Measurements from ENCODE around the gene ITGA5. TPM values are rescaled to one million over a fixed set of nuclear protein-coding genes. Genes with fewer than 3 reads are reported as not detected.
A peak's percentile ranks its signal among the peaks of the same experiment; 100 is the strongest.

The ITGA5 gene
- total RNA-seq, 1 experiment from 2014 or later: 50.6 TPM

- H3K36me3 ChIP-seq (replicated peaks; ENCODE audit: control insufficient read depth, insufficient read depth, low read length): peaks cover 3% of the 10 kb centered on the region
- DNase-seq: peak; percentile 97
- peak overlapping the region; percentile 44 for H3K4me3 ChIP-seq (ENCODE audit: insufficient read depth, low read depth, low read length)
- peaks cover 7% of the 10 kb centered on the region for H3K27me3 ChIP-seq (ENCODE audit: control insufficient read depth, insufficient read depth, low read length)
Measured at GRCh38 chr12:54379398-54380201, 39.5 kb downstream of the ITGA5 start.

DNA sequence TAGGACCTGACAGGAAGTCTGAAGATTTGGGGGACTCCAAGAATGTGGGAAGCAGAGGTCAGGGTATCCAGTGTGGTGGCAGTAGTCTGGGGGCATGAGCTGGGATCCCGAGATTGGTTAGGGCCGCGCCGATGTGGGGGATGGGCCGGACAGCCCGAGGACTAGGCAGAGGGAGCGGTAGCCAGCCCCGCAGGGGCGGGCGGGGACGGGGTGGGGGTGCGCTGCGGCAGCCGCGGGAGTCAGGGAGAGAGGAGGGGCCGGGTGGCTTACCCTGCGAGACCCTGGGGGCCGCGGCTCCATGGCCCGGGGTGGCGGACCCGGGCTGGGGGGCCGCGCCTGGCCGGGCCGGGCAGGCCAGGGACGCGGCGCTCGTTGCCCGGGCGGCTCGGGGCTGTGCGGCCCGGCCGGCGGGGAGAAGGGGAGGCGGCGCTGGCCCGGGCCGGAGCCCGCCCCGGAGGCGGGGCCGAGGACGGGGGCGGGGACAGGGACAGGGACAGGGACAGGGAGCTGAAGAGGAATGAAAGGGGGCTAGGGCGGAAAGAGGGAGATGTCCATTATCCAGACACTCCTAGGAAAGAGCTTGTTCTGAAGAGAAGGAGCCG, 40.2 kb downstream of the ITGA5 start:
- H3K36me3 ChIP-seq (replicated peaks; ENCODE audit: control insufficient read depth, insufficient read depth, low read length): peaks cover 3% of the 10 kb centered on the region
- peak; percentile 97 for DNase-seq
- H3K4me3 ChIP-seq (ENCODE audit: insufficient read depth, low read depth, low read length): peak overlapping the region; percentile 44
- peaks cover 7% of the 10 kb centered on the region for H3K27me3 ChIP-seq (ENCODE audit: control insufficient read depth, insufficient read depth, low read length)

DNA sequence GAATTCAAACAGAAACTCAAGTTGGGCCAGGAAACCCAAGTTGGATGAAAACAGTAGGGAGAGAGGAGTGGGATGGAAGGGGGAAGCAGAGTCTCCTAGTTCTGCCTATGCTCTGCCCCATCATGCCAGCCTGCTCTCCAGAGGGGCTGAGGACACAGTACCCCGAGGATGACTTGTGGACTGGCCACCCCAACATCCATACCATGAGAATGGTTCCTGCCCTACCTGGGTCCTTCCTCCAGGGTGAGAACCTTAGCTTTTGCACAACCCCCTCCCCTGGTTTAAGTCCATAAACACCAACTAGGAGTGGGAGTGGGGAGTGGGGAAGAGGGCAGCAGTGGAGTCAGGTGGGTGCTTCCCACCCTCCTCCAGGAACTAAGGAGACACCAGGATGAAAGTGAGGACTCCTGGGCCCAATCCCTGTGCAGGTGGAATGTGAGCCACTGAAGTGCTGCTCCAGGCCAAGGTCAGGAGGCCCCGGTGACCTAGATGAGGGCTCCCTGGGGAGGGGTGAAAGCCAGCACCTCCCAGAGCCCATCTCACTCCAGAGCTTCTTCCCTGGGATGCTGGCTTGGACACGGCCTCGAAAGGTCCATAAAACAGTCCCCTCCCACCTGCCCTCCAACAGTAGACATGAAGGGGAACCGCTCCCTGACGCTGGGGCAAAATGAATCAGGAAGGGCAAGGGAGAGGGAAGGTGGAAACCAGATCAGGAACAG, 41.1 kb downstream of the ITGA5 start:
- H3K4me3 ChIP-seq (ENCODE audit: insufficient read depth, low read depth, low read length): no peak overlapping the region
- peaks cover 3% of the 10 kb centered on the region for H3K36me3 ChIP-seq (replicated peaks; ENCODE audit: control insufficient read depth, insufficient read depth, low read length)
- H3K27me3 ChIP-seq (ENCODE audit: control insufficient read depth, insufficient read depth, low read length): peaks cover 7% of the 10 kb centered on the region
- DNase-seq: peak; percentile 10

DNA sequence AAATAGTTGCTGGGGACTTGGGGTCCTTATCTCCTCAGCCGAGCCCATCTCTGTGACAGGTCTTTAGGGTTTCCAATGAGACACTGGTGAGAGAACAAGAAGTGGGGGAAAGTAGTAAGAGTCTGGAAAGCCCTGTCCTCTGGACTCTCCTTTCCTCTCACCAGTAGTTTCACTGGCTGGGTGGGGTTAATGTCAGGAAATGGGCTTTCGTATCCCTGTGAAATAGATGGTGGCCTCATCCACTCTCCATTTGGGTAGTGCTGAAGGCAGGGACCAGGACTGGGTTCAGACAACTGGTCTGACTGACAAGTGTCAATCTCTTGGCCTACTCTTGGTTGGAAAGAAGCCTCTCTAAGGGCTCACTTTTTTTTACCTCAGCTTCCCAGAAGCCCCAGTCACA, 42.1 kb downstream of the ITGA5 start:
- H3K27me3 ChIP-seq (ENCODE audit: control insufficient read depth, insufficient read depth, low read length): peaks cover 7% of the 10 kb centered on the region
- no peak for DNase-seq

GRCh38 chr12:54376596-54376995, 42.5 kb downstream of the ITGA5 start:
- no peak overlapping the region for H3K4me3 ChIP-seq (ENCODE audit: insufficient read depth, low read depth, low read length)
- H3K27me3 ChIP-seq (ENCODE audit: control insufficient read depth, insufficient read depth, low read length): peaks cover 7% of the 10 kb centered on the region
- H3K36me3 ChIP-seq (replicated peaks; ENCODE audit: control insufficient read depth, insufficient read depth, low read length): peaks cover 3% of the 10 kb centered on the region
- no peak for DNase-seq

More for the DNA sequence above, 42.1 kb downstream of the ITGA5 start:
- Histone ChIP-seq H3K36me3 (replicated peaks; ENCODE audit: control insufficient read depth, insufficient read depth, low read length) (peaks cover 3% of the 10 kb centered on the region), H3K4me3 (ENCODE audit: insufficient read depth, low read depth, low read length) (no peak overlapping the region)

DNA sequence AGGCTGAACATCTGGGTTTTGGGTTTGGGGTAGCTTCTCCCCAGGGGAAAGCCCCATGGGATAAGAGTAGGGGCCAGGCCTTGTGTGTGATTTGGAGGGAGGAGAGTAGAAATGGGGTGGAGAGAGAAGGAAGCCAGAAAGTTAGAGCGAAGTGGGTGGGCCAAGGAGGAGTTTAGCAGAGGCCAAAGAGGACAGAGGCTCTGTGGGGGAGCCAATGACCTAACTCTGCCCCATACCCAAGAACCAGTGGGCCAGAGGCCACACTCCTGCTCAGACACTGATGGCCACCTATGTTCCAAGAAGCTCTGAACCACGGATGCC, 43.8 kb downstream of the ITGA5 start:
- DNase-seq: peak; percentile 8
- peaks cover 11% of the 10 kb centered on the region for H3K27me3 ChIP-seq (ENCODE audit: control insufficient read depth, insufficient read depth, low read length)
- H3K4me3 ChIP-seq (ENCODE audit: insufficient read depth, low read depth, low read length): no peak overlapping the region
- peaks cover 2% of the 10 kb centered on the region for H3K36me3 ChIP-seq (replicated peaks; ENCODE audit: control insufficient read depth, insufficient read depth, low read length)

DNA sequence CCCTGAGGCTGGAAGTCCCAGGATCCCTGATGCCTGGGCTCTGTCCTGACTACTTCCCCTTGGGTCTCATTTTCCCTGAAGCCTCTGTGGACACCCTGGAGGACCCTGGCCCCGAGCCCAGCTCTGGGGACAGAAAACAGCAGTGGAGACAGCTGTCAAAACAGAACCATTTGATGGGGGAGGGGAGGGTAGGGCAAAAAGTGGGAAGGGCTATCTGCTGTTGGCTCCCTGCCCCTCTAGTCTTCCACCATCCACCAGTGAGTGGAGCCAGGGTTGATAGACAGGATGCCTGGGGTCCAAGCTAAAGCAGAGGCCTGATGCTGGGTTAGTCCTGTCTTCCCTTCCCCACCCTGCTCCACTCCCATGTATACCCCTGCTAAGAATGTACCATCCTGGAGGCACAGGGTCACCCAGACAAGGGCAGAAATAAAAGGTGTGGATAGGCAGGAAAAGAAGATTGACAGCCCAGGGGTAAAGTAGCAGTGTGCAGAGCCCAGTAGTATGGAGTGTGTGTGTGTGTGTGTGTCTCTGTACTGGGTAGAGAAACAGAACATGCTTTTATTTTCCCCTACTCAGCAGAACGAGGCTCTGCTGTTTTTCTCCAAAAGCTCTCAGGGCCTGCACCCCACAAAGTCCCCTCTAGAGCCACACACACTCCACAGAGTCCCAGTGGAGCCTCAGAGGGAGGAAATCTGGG, 44.4 kb downstream of the ITGA5 start:
- Histone ChIP-seq H3K27me3 (ENCODE audit: control insufficient read depth, insufficient read depth, low read length) (peaks cover 13% of the 10 kb centered on the region), H3K4me3 (ENCODE audit: insufficient read depth, low read depth, low read length) (no peak overlapping the region)
- peak; percentile 29 for DNase-seq

GRCh38 chr12:54373649-54374561, 45.2 kb downstream of the ITGA5 start:
- no peaks in the 10 kb centered on the region; the same call in 1 of the 2 replicates for H3K36me3 ChIP-seq (replicated peaks; ENCODE audit: control insufficient read depth, insufficient read depth, low read length)
- H3K27me3 ChIP-seq (ENCODE audit: control insufficient read depth, insufficient read depth, low read length): peaks cover 22% of the 10 kb centered on the region
- no peak for DNase-seq
- H3K4me3 ChIP-seq (ENCODE audit: insufficient read depth, low read depth, low read length): no peak overlapping the region

More for the DNA sequence above, 44.4 kb downstream of the ITGA5 start:
- H3K36me3 ChIP-seq (replicated peaks; ENCODE audit: control insufficient read depth, insufficient read depth, low read length): no peaks in the 10 kb centered on the region; the same call in 1 of the 2 replicates

GRCh38 chr12:54372113-54372806, 46.8 kb downstream of the ITGA5 start:
- DNase-seq: peak; percentile 13
- Histone ChIP-seq H3K36me3 (replicated peaks; ENCODE audit: control insufficient read depth, insufficient read depth, low read length) (no peaks in the 10 kb centered on the region; the same call in 1 of the 2 replicates), H3K4me3 (ENCODE audit: insufficient read depth, low read depth, low read length) (no peak overlapping the region), H3K27me3 (ENCODE audit: control insufficient read depth, insufficient read depth, low read length) (peaks cover 19% of the 10 kb centered on the region)

DNA sequence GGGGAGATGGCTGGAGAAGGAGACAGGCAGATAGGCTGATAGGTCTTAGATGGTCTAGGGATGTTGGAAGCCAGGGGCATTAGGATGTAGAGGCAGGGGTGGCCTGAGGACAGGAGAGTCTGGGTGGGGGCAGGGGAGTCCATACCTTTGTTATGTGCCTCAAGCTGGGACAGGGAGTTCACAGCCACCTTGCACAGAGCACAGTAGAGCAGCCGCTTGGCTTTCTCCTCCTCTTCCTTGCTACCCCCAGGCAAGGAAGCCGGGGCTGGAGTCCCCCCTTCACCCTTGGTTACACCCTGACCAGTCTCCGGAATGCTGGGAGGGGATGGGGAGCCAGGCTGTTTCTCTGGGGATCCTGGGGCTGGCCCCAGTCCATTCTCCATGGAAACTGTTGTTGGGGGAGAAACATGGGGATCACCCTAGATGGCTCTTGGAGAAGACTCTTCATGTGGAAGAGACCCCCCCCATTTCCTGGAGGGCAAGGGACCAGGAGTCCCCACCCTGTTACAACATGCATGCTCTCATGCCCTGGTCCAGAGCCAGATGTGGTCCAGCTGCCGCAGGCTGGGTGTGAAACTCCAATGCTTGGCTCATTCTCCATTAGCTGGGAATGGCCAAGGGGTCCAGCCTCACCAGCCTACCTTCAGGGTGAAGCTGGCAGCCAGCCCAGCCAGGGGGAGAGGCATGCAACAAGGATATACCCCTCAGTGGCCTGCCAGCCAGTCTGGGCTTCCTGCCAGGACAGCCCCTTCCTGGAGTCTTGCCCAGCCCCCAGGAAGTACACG, 47.5 kb downstream of the ITGA5 start:
- peaks cover 19% of the 10 kb centered on the region for H3K27me3 ChIP-seq (ENCODE audit: control insufficient read depth, insufficient read depth, low read length)
- no peak overlapping the region for H3K4me3 ChIP-seq (ENCODE audit: insufficient read depth, low read depth, low read length)
- H3K36me3 ChIP-seq (replicated peaks; ENCODE audit: control insufficient read depth, insufficient read depth, low read length): no peaks in the 10 kb centered on the region; the same call in 1 of the 2 replicates
- DNase-seq: peak; percentile 27

DNA sequence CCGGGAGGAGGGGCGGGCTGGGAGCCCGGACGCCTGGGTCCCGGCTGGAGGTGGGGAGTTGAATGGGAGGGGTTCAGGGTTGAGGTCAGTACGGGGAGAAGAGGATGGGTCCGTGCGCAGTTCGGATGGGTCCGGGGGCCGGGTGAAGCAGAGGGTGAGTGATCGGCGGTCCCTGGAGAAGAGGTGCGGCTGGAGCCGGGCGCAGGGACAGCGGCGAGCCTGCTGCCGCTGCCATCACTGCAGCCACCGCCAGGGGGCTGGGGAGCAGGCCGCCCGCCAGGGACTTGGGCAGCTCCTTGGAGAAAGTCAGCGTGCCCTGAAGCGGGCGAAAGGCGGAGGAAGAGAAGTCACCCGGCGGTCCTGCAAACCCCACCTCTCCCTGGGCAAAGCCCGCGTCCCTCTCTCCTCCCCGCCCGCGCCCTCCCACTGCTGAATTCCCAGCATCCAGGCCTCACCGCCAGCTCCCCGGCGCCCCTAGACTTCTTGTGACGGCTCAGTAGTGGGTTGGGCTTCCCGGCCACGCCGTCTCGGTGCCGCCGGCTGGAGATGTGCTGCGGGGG, 48.8 kb downstream of the ITGA5 start:
- peak; percentile 96 for DNase-seq
- Histone ChIP-seq H3K36me3 (replicated peaks; ENCODE audit: control insufficient read depth, insufficient read depth, low read length) (no peaks in the 10 kb centered on the region; the same call in 1 of the 2 replicates), H3K27me3 (ENCODE audit: control insufficient read depth, insufficient read depth, low read length) (peaks cover 19% of the 10 kb centered on the region), H3K4me3 (ENCODE audit: insufficient read depth, low read depth, low read length) (peak overlapping the region; percentile 32)

DNA sequence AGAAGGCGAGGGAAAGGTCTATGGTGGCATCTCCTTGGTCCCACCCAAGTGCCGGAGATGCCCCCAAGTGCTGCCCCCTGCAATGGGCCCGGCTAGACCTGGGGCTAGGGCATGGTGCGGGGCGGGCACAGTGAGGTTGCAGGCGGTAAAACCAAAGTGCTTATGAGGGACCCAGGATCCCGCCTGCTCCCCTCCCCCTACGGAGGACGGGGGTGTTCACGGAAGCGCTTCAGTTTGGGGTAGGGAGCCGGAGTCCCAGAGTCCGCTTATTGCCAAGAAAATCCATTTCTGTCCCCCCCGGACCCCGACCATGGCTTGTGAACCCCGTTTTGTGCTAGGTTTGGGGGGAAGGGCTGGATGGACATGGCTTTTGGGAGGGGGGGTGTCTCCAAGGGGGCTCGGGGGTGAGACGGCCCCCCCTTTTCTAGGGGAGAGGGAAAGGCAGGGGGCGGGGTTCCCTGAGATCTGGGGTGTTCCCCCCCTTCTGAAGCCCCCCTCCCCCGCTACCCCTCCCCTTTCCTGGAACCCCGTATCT, 49.4 kb downstream of the ITGA5 start:
- peaks cover 19% of the 10 kb centered on the region for H3K27me3 ChIP-seq (ENCODE audit: control insufficient read depth, insufficient read depth, low read length)
- DNase-seq: peak; percentile 75
- H3K4me3 ChIP-seq (ENCODE audit: insufficient read depth, low read depth, low read length): peak overlapping the region; percentile 29
- H3K36me3 ChIP-seq (replicated peaks; ENCODE audit: control insufficient read depth, insufficient read depth, low read length): no peaks in the 10 kb centered on the region; the same call in 1 of the 2 replicates
